SK-N-SH (cell line): ENCODE measurements around the gene BRD7. TPM values are rescaled to one million over a fixed set of nuclear protein-coding genes. Genes with fewer than 3 reads are reported as not detected.

Experiments
- CTCF ChIA-PET: fragments of 300-600, 350-600 bp; formaldehyde crosslinking; extraction: SDS; loops from one replicate; lab custom pipeline; 2021; lab: Yijun Ruan, JAX
- POLR2A ChIA-PET: fragments of 350-600 bp; sonication (Branson Sonifier 250); formaldehyde crosslinking; extraction: SDS; loops from one replicate; lab custom pipeline; 2020; ENCODE audit warnings: antibody characterized with exemption, inconsistent platforms; lab: Yijun Ruan, JAX
- DNase-seq: peaks from one replicate; pipeline ENCODE4 v3.0.0; 2012
- H2AFZ ChIP-seq: fragments of 200-600 bp; sonication (generic); 2 replicates; pipeline ENCODE4 v1.8.1; 2016; ENCODE audit warnings: antibody characterized with exemption, mild to moderate bottlenecking, low read depth
- H3F3A ChIP-seq: fragments of 200-600 bp; sonication (generic); replicated peaks from 2 replicates; pipeline ENCODE3; 2016; ENCODE audit warnings: antibody characterized with exemption, mild to moderate bottlenecking; ENCODE audit not compliant: insufficient read depth
- H3K27ac ChIP-seq, 2 experiments: fragments of 200-500 bp in 1 of 2; fragments of 200-600 bp in 1 of 2; sonication (Bioruptor generic) in 1 of 2; sonication (generic), shearing (Covaris generic) in 1 of 2; 2 replicates each; pipeline versions ENCODE4 v1.5.1 to v1.6.1; 2014 to 2016; ENCODE audit warnings: low read depth in 2 of 2, inconsistent platforms in 1 of 2, low read length in 1 of 2, mild to moderate bottlenecking in 1 of 2, mixed read lengths in 1 of 2
- H3K27me3 ChIP-seq: fragments of 200-600 bp; sonication (generic), shearing (Covaris generic); 2 replicates; pipeline ENCODE4 v1.6.1; 2016; ENCODE audit warnings: mixed run types; ENCODE audit not compliant: insufficient read depth
- H3K36me3 ChIP-seq, 2 experiments: fragments of 200-500 bp in 1 of 2; fragments of 200-600 bp in 1 of 2; sonication (Bioruptor generic) in 1 of 2; sonication (generic) in 1 of 2; replicated peaks in 1 of 2; 2 replicates each; pipeline versions ENCODE3 to v1.5.1; 2014 to 2016; ENCODE audit warnings: low read length in 1 of 2, mild to moderate bottlenecking in 1 of 2; ENCODE audit not compliant: insufficient read depth in 2 of 2, control insufficient read depth in 1 of 2
- H3K4me1 ChIP-seq, 2 experiments: fragments of 200-500 bp in 1 of 2; fragments of 200-600 bp in 1 of 2; sonication (Bioruptor generic) in 1 of 2; sonication (generic), shearing (Covaris generic) in 1 of 2; 2 replicates each; pipeline versions ENCODE4 v1.5.1 to v1.6.1; 2014 to 2016; ENCODE audit warnings: low read depth in 1 of 2, low read length in 1 of 2, mixed run types in 1 of 2; ENCODE audit not compliant: insufficient read depth in 2 of 2, control insufficient read depth in 1 of 2
- H3K4me2 ChIP-seq: fragments of 200-600 bp; sonication (generic), shearing (Covaris generic); 2 replicates; pipeline ENCODE4 v1.6.1; 2017; ENCODE audit warnings: mixed run types
- H3K4me3 ChIP-seq, 2 experiments: fragments of 200-500 bp in 1 of 2; fragments of 200-600 bp in 1 of 2; sonication (Bioruptor generic) in 1 of 2; sonication (generic), shearing (Covaris generic) in 1 of 2; 2 replicates each; pipeline versions ENCODE4 v1.5.1 to v1.8.1; 2014 to 2016; ENCODE audit warnings: low read depth in 2 of 2, inconsistent platforms in 1 of 2, low read length in 1 of 2, mild to moderate bottlenecking in 1 of 2, mixed read lengths in 1 of 2, moderate library complexity in 1 of 2
- H3K79me2 ChIP-seq: fragments of 200-600 bp; sonication (generic); 2 replicates; pipeline ENCODE4 v1.8.1; 2017; ENCODE audit warnings: mild to moderate bottlenecking; ENCODE audit not compliant: insufficient read depth
- H3K9ac ChIP-seq: fragments of 200-600 bp; sonication (generic); 2 replicates; pipeline ENCODE4 v1.6.1; 2017; ENCODE audit warnings: mixed run types
- H3K9me2 ChIP-seq: fragments of 200-600 bp; sonication (generic); 2 replicates; pipeline ENCODE4 v1.6.1; 2017; ENCODE audit warnings: mixed run types
- H3K9me3 ChIP-seq: fragments of 200-600 bp; sonication (generic); 2 replicates; pipeline ENCODE4 v1.6.1; 2017; ENCODE audit warnings: mixed run types, mild to moderate bottlenecking, moderate library complexity
- H4K20me1 ChIP-seq: fragments of 200-600 bp; sonication (generic); 2 replicates; pipeline ENCODE4 v1.6.1; 2017; ENCODE audit warnings: mild to moderate bottlenecking, mixed run types; ENCODE audit not compliant: insufficient read depth
- CTCF ChIP-seq: fragments of 200-600 bp; sonication (generic); IDR thresholded peaks from 2 replicates; pipeline ENCODE4 v1.6.1; 2017; ENCODE audit warnings: antibody characterized with exemption, mild to moderate bottlenecking, moderate library complexity
- GABPA ChIP-seq: IDR thresholded peaks from 2 replicates; pipeline ENCODE4 v1.4.0; 2012; ENCODE audit warnings: low read depth, mild to moderate bottlenecking
- IRF3 ChIP-seq: fragments of 150-350 bp; IDR thresholded peaks from 2 replicates; pipeline ENCODE4 v1.6.1; 2016; ENCODE audit warnings: mild to moderate bottlenecking, low read depth, low read length
- JUND ChIP-seq: IDR thresholded peaks from 2 replicates; pipeline ENCODE4 v1.4.0; 2012
- MEF2A ChIP-seq: IDR thresholded peaks from 2 replicates; pipeline ENCODE4 v1.4.0; 2012; ENCODE audit warnings: low read depth, borderline replicate concordance
- TAF1 ChIP-seq: IDR thresholded peaks from 2 replicates; pipeline ENCODE4 v1.6.1; 2012; ENCODE audit warnings: low read depth, mild to moderate bottlenecking, low read length, moderate library complexity, borderline replicate concordance
- TCF12 ChIP-seq: IDR thresholded peaks from 2 replicates; pipeline ENCODE4 v1.4.0; 2012
- YY1 ChIP-seq: IDR thresholded peaks from 2 replicates; pipeline ENCODE4 v1.4.0; 2012; ENCODE audit warnings: low read depth, mild to moderate bottlenecking
- WGBS: methylation state at CpG from one replicate; pipeline ENCODE4 v1.1.6; 2017; ENCODE audit warnings: low lambda C conversion rate; 5-methylcytosine and 5-hydroxymethylcytosine counted together
- polyA plus RNA-seq, 3 experiments: library from polyadenylated mRNA; depleted of rRNA; stranded (reverse); fragments of >200 nt; gene quantifications; 2 replicates each; pipeline ENCODE4 v1.2.3, GENCODE V29; 2012
- TF ChIP-seq, protein P1 (sequence below): fragments of 150-350 bp; IDR thresholded peaks from 2 replicates; pipeline ENCODE4 v1.6.1; 2017; ENCODE audit warnings: antibody characterized with exemption, low read length, low read depth, borderline replicate concordance

The BRD7 gene
- polyA plus RNA-seq, 1 of the 3 experiments (the other 2 are of a cell fraction), result 32.9 TPM

DNA sequence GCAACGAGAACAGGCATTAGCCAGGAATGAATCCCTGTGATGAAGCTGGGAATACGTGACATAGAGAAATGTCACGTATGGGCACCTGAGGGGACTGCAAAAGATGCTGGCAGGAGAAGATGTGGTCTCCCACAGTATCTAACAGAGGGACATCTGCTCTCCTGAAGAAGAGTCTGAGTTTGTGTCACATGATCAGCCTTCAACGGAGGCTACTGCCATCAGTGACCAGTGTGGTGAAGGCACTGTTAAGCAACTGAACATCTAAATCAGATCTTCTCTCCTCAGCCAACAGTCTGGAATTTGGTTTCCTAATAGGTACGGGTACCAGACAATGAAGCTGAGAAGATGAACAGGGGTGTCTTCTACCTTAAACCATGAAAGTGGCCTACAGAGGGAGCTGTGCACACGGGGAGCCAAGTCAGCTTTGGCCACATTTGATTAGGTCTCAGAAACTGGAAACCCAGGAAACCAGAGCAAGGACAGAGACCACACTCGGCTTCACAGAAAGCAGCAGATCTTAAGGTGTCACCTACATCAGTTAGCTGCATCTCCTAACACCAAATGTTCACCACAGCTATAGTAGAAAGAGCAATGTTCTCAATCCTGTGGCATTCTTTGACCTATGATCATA lies 41.8 kb downstream of the BRD7 start:
- Histone ChIP-seq H3K36me3 (peaks cover 66 to 80% of the 10 kb centered on the region in 2 experiments), H3K9me3 (no peaks in the 10 kb centered on the region), H3K9me2 (no peaks in the 10 kb centered on the region), H4K20me1 (no peaks in the 10 kb centered on the region), H3K4me2 (no peak overlapping the region), H3K4me1 (peaks cover 0 to 3% of the 10 kb centered on the region in 2 experiments; a peak in 2 of 4 replicates), H3K4me3 (no peak overlapping the region; a peak in 1 of 4 replicates), H3F3A (peaks cover 8% of the 10 kb centered on the region), H2AFZ (no peak overlapping the region), H3K9ac (no peak overlapping the region), H3K79me2 (peaks cover 3% of the 10 kb centered on the region), H3K27ac (no peak overlapping the region; a peak in 1 of 4 replicates), H3K27me3 (no peaks in the 10 kb centered on the region)
- no peak for DNase-seq
- CTCF ChIA-PET, result interaction anchor here (0.8 to 4.5 kb wide), 16 partner anchors 11 to 341 kb away, joined by 3 to 34 read pairs (median 4); no protein-coding TSS in a partner anchor
- peak; percentile 50 for TF ChIP-seq CTCF
- no peak for TF ChIP-seq MEF2A
- POLR2A ChIA-PET, result no interaction called here
- 88% methylated on average over 6 of the region's 7 CpGs for WGBS

DNA sequence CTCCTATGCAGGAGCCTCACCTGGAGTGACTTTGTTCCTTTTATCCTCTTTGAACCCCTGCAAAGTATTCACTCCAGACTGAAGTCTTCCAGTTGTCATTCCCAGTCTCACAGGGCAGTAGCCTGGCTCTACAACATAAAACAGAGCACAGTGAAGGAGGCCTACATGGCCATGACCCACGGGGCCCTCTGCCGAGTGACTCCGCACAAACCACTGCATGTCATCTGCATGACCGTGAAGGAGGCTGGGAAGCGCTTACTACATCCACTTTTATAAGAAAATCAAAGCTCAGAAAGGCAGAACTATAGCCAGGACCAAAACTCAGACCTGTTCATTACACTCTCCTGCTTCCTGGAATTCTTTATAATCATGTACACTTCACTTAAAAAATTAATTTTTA lies 42.5 kb downstream of the BRD7 start:
- CTCF ChIA-PET, result interaction anchor here (1.0 to 4.5 kb wide), 10 partner anchors 10 to 339 kb away, joined by 3 to 34 read pairs (median 4); no protein-coding TSS in a partner anchor
- H3K27me3 ChIP-seq, result no peaks in the 10 kb centered on the region

More for the DNA sequence above, 42.5 kb downstream of the BRD7 start:
- peaks cover 64 to 82% of the 10 kb centered on the region in 2 experiments for H3K36me3 ChIP-seq
- no peaks in the 10 kb centered on the region; the same call in 1 of the 2 replicates for H3K79me2 ChIP-seq
- H3K27ac ChIP-seq, result no peak overlapping the region
- WGBS, result 100% methylated on average over 5 of the region's 5 CpGs
- no peaks in the 10 kb centered on the region for H3K9me2 ChIP-seq
- H2AFZ ChIP-seq, result no peak overlapping the region
- no peaks in the 10 kb centered on the region for H4K20me1 ChIP-seq
- no peak overlapping the region for H3K4me2 ChIP-seq
- no peaks in the 10 kb centered on the region for H3K9me3 ChIP-seq
- TF ChIP-seq IRF3 (no peak), GABPA (no peak), JUND (no peak), TAF1 (no peak), YY1 (no peak), CTCF (no peak), MEF2A (no peak), TCF12 (no peak)
- TF ChIP-seq, protein P1, sequence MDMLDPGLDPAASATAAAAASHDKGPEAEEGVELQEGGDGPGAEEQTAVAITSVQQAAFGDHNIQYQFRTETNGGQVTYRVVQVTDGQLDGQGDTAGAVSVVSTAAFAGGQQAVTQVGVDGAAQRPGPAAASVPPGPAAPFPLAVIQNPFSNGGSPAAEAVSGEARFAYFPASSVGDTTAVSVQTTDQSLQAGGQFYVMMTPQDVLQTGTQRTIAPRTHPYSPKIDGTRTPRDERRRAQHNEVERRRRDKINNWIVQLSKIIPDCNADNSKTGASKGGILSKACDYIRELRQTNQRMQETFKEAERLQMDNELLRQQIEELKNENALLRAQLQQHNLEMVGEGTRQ, result no peak
- H3K9ac ChIP-seq, result no peak overlapping the region
- no peak for DNase-seq
- peaks cover 8% of the 10 kb centered on the region for H3F3A ChIP-seq
- peaks cover 0 to 3% of the 10 kb centered on the region in 2 experiments; a peak in 2 of 4 replicates for H3K4me1 ChIP-seq
- POLR2A ChIA-PET, result no interaction called here
- H3K4me3 ChIP-seq, result no peak overlapping the region
